HFFc6 (cell line): ENCODE results near the gene NANP. TPM values are rescaled to one million over a fixed set of nuclear protein-coding genes. Genes with fewer than 3 reads are reported as not detected.

ENCODE experiments used
- DNase-seq: peaks from one replicate; pipeline ENCODE4 v3.0.0-alpha.2; 2018
- H3K27ac Mint-ChIP-seq: 2 replicates; pipeline ENCODE4 v1.8.0; 2020; ENCODE audit warnings: mild to moderate bottlenecking, mixed read lengths
- H3K27me3 Mint-ChIP-seq: 2 replicates; pipeline ENCODE4 v1.8.0; 2021; ENCODE audit warnings: mild to moderate bottlenecking, moderate library complexity, mixed read lengths; ENCODE audit not compliant: insufficient read depth
- H3K36me3 Mint-ChIP-seq: 2 replicates; pipeline ENCODE4 v1.8.0; 2021; ENCODE audit warnings: low read depth, mixed read lengths
- H3K4me1 Mint-ChIP-seq: 2 replicates; pipeline ENCODE4 v1.8.0; 2020; ENCODE audit warnings: low read depth, mixed read lengths
- H3K4me3 Mint-ChIP-seq: 2 replicates; pipeline ENCODE4 v1.8.0; 2020; ENCODE audit warnings: mild to moderate bottlenecking, moderate library complexity, mixed read lengths
- H3K9me3 Mint-ChIP-seq: 2 replicates; pipeline ENCODE4 v1.8.0; 2020; ENCODE audit warnings: mild to moderate bottlenecking, mixed read lengths
- total RNA-seq, 6 experiments: library from RNA; stranded (reverse); fragmentation: NEBNext Ultra II Directional; extraction: Animal tissue kit (Norgen Biotek cat#: 25700); gene quantifications; 2 replicates in 1 of 6; 3 replicates in 5 of 6; pipeline ENCODE4 v1.2.3, GENCODE V29; 2021
- TF ChIP-seq, protein P1 (sequence below): fragments of 200-600 bp; sonication (generic); IDR thresholded peaks from 2 replicates; pipeline ENCODE4 v1.5.0; 2021; ENCODE audit warnings: antibody characterized with exemption, mild to moderate bottlenecking

Gene NANP
- total RNA-seq, 6 experiments from 2014 or later: 7.1 to 8.6 (median 7.4) TPM

DNA sequence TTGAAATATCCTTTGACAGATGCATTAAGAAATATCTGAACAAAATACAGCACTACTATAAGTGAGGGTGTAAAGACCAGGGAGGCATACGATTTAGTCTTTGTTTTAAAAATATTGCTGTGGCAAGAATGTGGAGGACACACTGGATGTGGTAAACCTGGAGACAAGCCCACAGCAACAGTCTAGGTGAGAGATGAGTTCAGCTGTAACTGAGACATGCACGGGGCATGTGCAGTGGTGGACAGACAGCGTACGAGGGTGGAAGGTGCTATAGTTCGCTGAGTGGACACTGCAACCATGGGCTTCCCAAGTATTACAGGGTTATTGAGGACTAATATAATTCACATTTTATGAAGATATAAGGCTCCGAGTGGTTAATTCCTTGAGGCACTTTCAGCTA, 1.8 kb downstream of the NANP start:
- Mint-ChIP-seq H3K27me3 (peaks cover 6% of the 10 kb centered on the region), H3K4me3 (peak overlapping the region; percentile 88), H3K4me1 (peaks cover 36% of the 10 kb centered on the region), H3K36me3 (peaks cover 12% of the 10 kb centered on the region), H3K27ac (peak overlapping the region; percentile 98), H3K9me3 (no peaks in the 10 kb centered on the region)
- TF ChIP-seq, protein P1, sequence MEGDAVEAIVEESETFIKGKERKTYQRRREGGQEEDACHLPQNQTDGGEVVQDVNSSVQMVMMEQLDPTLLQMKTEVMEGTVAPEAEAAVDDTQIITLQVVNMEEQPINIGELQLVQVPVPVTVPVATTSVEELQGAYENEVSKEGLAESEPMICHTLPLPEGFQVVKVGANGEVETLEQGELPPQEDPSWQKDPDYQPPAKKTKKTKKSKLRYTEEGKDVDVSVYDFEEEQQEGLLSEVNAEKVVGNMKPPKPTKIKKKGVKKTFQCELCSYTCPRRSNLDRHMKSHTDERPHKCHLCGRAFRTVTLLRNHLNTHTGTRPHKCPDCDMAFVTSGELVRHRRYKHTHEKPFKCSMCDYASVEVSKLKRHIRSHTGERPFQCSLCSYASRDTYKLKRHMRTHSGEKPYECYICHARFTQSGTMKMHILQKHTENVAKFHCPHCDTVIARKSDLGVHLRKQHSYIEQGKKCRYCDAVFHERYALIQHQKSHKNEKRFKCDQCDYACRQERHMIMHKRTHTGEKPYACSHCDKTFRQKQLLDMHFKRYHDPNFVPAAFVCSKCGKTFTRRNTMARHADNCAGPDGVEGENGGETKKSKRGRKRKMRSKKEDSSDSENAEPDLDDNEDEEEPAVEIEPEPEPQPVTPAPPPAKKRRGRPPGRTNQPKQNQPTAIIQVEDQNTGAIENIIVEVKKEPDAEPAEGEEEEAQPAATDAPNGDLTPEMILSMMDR: no peak
- DNase-seq: no peak

DNA sequence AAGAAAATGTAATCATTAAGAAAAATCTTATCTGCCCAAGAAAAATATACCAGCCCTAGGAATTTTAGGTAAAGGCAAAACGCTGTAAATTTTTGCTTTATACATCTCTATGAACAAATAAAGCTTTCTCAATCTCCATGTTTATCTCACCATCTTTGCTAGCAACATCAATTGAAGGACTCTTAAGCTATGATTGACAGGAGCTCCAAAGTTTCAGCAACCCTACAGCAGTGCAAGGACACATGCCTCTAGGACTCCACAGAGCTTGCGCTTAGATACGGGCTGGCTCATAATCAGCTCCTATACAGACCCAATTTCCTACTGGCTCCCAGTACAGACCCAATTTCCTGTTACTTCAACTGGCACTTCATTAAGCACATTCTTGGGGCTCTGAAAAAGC, 4.3 kb downstream of the NANP start:
- Mint-ChIP-seq H3K27me3 (peaks cover 6% of the 10 kb centered on the region), H3K27ac (no peak overlapping the region), H3K9me3 (no peaks in the 10 kb centered on the region), H3K36me3 (peaks cover 12% of the 10 kb centered on the region), H3K4me3 (no peak overlapping the region), H3K4me1 (peaks cover 34% of the 10 kb centered on the region)
- DNase-seq: no peak
- TF ChIP-seq, protein P1: no peak

DNA sequence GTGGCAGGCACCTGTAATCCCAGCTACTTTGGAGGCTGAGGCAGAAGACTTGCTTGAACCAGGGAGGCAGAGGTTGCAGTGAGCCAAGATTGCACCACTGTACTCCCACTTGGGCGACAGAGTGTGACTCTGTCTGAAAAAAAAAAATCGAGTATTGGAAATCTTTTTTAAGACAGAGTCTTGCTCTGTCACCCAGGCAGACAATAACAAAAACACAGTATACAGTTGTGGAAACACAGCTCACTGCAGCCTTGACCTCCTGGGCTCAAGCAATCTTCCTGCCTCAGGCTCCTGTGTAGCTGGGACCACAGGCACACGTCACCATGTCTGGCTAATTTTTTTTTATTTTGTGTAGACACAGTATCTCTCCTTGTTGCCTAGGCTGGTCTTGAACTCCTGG, 15.0 kb downstream of the NANP start:
- Mint-ChIP-seq H3K4me1 (no peaks in the 10 kb centered on the region), H3K27ac (no peak overlapping the region), H3K4me3 (no peak overlapping the region), H3K27me3 (no peaks in the 10 kb centered on the region; the same call in 1 of the 2 replicates), H3K36me3 (peaks cover 13% of the 10 kb centered on the region), H3K9me3 (no peaks in the 10 kb centered on the region)
- TF ChIP-seq, protein P1: no peak
- no peak for DNase-seq

DNA sequence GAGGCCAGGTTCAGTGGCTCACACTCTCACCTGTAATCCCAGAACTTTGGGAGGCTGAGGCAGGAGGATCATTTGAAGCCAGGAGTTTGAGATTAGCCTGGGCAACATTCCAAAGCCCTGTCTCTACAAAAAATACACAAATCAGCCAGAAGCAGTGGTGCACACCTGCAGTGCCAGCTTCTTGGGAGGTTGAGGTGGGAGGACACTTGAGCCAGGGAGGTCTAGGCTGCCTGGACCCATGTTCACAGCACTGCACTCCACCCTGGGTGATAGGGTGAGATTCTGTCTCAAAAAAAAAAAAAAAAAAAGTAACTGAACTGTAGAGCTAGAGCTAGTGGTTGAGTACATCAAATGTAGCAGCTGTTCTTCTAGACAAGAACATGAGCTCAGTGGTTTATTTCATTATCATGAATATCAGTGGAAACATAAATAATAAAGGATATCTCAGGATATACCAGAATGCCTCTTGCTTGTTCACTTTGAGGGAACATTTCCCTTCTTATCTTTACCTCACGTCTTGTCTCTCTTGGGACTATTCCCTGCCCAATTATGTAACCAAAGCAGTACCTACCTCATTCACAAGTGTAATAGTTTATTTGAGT, 17.6 kb downstream of the NANP start:
- Mint-ChIP-seq H3K27me3 (no peaks in the 10 kb centered on the region), H3K4me1 (no peaks in the 10 kb centered on the region), H3K4me3 (no peak overlapping the region), H3K9me3 (no peaks in the 10 kb centered on the region), H3K36me3 (no peaks in the 10 kb centered on the region), H3K27ac (no peak overlapping the region)
- no peak for DNase-seq
- TF ChIP-seq, protein P1: no peak

DNA sequence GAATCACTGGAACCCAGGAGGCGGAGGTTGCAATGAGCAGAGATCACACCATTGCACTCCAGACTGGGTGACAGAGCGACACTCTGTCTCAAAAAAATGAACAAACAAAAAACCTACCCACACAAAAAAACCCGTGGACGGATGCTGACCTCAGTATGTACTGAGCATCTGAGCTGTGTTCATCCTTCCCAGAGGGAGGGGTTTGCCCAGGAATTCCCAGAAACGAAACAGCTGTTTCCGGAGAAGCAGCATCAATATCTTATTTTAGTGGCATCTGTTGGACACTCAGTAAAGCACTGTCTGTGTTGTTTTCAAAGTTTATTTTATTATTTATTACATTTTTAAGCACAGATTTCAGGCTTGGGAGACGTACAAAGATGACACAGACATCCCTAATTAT, 18.7 kb downstream of the NANP start:
- H3K36me3 Mint-ChIP-seq: no peaks in the 10 kb centered on the region
- TF ChIP-seq, protein P1: no peak
- H3K9me3 Mint-ChIP-seq: no peaks in the 10 kb centered on the region
- peaks cover 3% of the 10 kb centered on the region; the same call in 1 of the 2 replicates for H3K27me3 Mint-ChIP-seq
- no peak for DNase-seq
- no peak overlapping the region for H3K4me3 Mint-ChIP-seq
- no peaks in the 10 kb centered on the region for H3K4me1 Mint-ChIP-seq
- H3K27ac Mint-ChIP-seq: no peak overlapping the region
